ENCODE measurements around the gene WNT8B.
A peak's percentile ranks its signal among the peaks of the same experiment; 100 is the strongest.

The WNT8B gene

DNA sequence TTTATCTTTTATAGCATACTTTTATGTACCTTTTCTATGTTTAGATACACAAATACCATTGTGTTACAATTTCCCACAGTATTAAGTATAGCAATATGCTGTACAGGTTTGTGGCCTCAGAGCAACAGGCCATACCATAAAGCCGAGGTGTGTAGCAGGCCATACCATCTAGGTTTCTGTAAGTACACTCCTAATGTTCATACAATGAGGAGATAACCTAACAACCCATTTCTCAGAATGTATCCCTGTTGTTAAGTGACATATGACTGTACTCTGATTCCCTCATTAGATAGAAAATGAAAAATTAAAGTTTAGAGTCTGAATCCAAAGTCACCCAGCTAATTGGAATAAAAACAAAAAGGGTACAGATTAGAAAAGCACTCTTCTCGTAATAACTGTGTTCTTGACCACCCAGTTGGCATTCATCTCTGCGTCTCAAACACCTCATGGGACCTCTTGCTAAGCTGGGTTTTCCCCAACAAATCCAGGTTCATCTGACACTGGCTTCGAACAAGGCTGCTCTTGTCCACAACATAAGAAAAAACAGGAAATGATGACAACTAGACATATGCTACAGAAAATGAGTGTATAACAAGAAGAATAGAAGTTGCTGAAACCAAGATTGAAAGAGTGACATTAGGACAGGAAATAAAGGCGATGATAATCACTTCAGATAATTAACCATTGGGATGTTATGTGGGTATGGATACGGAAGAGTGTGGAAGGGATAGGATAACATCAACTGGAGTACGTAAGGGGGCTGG, 65.5 kb downstream of the WNT8B start:
- no peak for DNase-seq (ENCODE audit: low spot score)

DNA sequence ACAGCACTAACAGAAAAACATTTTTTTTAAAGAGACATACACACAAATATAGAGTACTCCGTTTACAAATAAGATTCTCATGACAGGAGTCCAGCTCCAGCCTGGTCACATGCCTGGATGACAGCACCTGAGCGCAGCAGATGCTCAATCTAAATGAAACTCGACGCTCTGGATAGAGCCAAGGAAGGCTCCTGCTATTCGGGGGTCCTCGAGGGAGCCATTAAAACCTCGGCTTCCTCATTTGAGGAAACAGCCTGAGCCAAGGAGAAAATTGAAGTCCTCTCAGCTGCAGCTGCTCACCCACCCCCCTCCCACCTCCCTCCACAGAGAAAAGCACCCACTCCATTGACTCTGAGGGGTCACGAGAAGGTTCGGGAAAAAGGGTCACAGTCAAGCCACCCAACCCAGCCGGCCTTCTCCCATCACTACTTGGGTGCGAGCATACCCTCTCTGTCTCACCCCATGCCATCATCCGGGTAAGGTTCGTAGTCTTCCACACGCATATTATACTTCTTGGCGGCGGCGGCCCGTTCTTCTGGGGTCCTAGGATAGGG, 66.2 kb downstream of the WNT8B start:
- TF ChIP-seq, protein P1, sequence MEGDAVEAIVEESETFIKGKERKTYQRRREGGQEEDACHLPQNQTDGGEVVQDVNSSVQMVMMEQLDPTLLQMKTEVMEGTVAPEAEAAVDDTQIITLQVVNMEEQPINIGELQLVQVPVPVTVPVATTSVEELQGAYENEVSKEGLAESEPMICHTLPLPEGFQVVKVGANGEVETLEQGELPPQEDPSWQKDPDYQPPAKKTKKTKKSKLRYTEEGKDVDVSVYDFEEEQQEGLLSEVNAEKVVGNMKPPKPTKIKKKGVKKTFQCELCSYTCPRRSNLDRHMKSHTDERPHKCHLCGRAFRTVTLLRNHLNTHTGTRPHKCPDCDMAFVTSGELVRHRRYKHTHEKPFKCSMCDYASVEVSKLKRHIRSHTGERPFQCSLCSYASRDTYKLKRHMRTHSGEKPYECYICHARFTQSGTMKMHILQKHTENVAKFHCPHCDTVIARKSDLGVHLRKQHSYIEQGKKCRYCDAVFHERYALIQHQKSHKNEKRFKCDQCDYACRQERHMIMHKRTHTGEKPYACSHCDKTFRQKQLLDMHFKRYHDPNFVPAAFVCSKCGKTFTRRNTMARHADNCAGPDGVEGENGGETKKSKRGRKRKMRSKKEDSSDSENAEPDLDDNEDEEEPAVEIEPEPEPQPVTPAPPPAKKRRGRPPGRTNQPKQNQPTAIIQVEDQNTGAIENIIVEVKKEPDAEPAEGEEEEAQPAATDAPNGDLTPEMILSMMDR (IDR thresholded peaks at IDR 0.05; ENCODE audit: borderline replicate concordance, control extremely low read depth, extremely low read depth, insufficient read depth, missing control alignments), result no peak
- DNase-seq (ENCODE audit: low spot score), result no peak
- in situ Hi-C loops (cut with MboI; ENCODE audit: low sequenced_read_pairs, unreplicated experiment), result no loop called here

More for the DNA sequence above, 65.5 kb downstream of the WNT8B start:
- in situ Hi-C loops (cut with MboI; ENCODE audit: low sequenced_read_pairs, unreplicated experiment), result no loop called here
- TF ChIP-seq, protein P1 (IDR thresholded peaks at IDR 0.05; ENCODE audit: borderline replicate concordance, control extremely low read depth, extremely low read depth, insufficient read depth, missing control alignments), result no peak

DNA sequence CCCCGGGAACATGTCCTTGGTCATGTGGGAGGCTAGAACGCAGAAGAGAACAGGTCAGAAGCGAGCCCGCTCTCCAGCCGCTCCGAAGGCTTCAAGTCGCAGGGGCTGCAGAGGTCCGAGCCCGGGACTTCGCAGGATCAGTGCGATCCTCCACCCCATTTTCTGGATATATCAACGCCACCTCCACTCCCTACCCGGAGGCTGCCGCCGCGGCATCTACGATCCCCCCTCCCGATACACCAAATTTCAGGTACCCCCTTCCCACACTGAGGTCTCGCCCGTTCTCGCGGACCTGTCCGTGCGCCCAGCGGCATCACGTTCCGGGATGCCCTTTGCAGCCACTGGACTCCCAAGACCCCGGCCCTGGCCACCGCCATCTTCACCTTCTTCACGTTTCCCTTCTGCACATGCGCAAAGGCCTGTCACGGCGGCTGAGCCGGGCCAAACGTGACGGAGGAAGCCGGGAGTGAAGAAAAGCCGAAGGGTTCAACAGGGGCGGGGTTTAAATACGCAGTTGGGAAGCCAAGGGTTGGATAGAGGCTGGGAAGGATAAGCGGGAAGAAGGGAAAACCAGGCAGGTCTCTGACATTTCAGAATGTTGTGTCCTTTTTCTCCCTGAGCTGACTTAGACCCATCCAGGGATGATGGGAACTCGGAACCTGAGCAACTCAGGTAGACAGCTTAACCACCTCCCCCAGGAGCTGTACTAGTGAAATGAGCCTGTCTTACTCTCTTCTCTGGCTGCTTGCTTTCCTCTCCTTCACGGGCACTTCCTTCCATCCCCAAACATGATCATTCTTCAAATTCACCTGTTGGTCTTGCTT, 66.9 kb downstream of the WNT8B start, which contains the start of gene NDUFB8:
NDUFB8 (minus strand) TSS at position 397 of the 824 bp plus-strand sequence; CDS start at position 377, 20 bp downstream.
- in situ Hi-C loops (cut with MboI; ENCODE audit: low sequenced_read_pairs, unreplicated experiment), result no loop called here
- peak; percentile 87 for DNase-seq (ENCODE audit: low spot score)
- TF ChIP-seq, protein P1 (IDR thresholded peaks at IDR 0.05; ENCODE audit: borderline replicate concordance, control extremely low read depth, extremely low read depth, insufficient read depth, missing control alignments), result no peak

DNA sequence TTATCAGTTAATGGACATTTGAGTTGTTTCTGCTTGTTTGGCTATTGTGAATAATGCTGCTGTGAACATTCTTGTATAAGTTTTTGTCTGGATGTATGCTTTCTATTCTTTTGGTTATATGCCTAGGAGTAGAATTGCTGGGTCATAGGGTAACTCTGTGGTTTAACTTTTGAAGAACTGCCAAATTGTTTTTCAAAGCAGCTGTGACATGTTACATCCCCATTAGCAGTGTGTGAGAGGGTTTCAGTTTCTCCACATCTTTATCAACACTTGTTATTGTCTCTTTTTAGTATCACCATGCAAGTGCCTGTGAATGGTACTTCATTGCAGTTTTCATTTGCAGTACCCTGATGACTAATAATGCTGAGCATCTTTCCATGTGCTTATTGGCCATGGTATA, 69.0 kb downstream of the WNT8B start:
- DNase-seq (ENCODE audit: low spot score), result no peak
- in situ Hi-C loops (cut with MboI; ENCODE audit: low sequenced_read_pairs, unreplicated experiment), result no loop called here
- TF ChIP-seq, protein P1 (IDR thresholded peaks at IDR 0.05; ENCODE audit: borderline replicate concordance, control extremely low read depth, extremely low read depth, insufficient read depth, missing control alignments), result no peak
